ENCODE results near the gene CNNM3. TPM values are rescaled to one million over a fixed set of nuclear protein-coding genes. Genes with fewer than 3 reads are reported as not detected.

The CNNM3 gene
- total RNA-seq (2021; ENCODE audit: unreplicated experiment): 34.0 TPM
- polyA plus RNA-seq (2012; ENCODE audit: insufficient read length): 27.5 TPM
- Bru-seq, nascent RNA: percentile 71 among the genes with signal in this experiment
- BruChase-seq, experiment 1, labeled RNA remaining after a 2-hour chase: percentile 76 among the genes with signal in this experiment
- percentile 83 among the genes with signal in this experiment for BruChase-seq, experiment 2, labeled RNA remaining after a 6-hour chase
- long read RNA-seq, transcript CNNM3-201 (8 exons, 3,447 nt): major isoform, 66 of 84 reads
- long read RNA-seq, partial matches to known transcripts: 3 of 84 reads
- long read RNA-seq, other reads (novel, unspliced or antisense): 14 of 84 reads

DNA sequence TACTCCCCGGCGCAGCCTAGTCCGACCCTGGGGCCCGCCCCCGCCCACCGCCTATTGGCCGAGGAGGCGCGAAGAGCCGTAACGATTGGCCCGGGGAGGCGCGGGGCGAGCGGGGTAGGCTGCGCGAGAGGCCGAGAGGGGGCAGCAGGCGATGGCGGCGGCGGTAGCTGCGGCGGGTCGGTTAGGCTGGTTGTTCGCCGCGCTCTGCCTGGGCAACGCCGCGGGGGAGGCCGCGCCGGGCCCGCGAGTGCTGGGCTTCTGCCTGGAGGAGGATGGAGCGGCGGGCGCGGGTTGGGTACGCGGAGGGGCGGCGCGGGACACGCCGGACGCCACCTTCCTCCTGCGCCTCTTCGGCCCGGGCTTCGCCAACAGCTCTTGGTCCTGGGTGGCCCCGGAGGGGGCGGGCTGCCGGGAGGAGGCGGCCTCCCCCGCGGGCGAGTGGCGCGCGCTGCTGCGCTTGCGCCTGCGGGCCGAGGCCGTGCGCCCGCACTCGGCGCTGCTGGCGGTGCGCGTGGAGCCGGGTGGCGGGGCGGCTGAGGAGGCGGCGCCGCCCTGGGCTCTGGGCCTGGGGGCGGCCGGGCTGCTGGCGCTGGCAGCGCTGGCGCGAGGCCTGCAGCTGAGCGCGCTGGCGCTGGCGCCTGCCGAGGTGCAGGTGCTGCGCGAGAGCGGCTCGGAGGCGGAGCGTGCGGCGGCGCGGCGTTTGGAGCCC is at the start of gene CNNM3:
Gene CNNM3, plus strand, starts transcription at position 142 of the 709 bp plus-strand sequence. Its CDS starts 10 bp downstream, at position 152.
- no TSS peak for BruUV-seq (replicated peaks)
- Histone ChIP-seq H3K9me3 (ENCODE audit: control insufficient read depth, insufficient read depth, low read depth, low read length) (no peaks in the 10 kb centered on the region), H3K4me3 (ENCODE audit: low read depth in 2 of 2, low read length in 2 of 2) (peak within 1 kb of the TSS; percentile 71 to 75), H3K4me1 (ENCODE audit: control insufficient read depth, insufficient read depth, low read length) (peaks cover 34% of the 10 kb centered on the region), H3K27me3 (ENCODE audit: control insufficient read depth, insufficient read depth, low read length) (no peaks in the 10 kb centered on the region), H3K27ac (ENCODE audit: low read length) (peak within 1 kb of the TSS; percentile 85), H3K36me3 (ENCODE audit: control insufficient read depth, insufficient read depth, low read length) (no peaks in the 10 kb centered on the region; the same call in 1 of the 2 replicates)
- peak; percentile 95 for ATAC-seq
- CTCF ChIA-PET: interaction anchor here (0.6 kb wide), 1 partner anchor 207 kb away, joined by 3 read pairs; no protein-coding TSS in a partner anchor
- in situ Hi-C loops (cut with HindIII; ENCODE audit: low pct_unique_long_range_greater_than_20kb, low sequenced_read_pairs): no loop called here
- POLR2A ChIA-PET: no interaction called here
- intact Hi-C loops (cut with micrococcal nuclease; ENCODE audit: unreplicated experiment): no loop called here
- peak; percentile 46 for DNase-seq (ENCODE audit: low read depth, low spot score)
- TF ChIP-seq SIN3A (IDR thresholded peaks at IDR 0.05; ENCODE audit: borderline replicate concordance, insufficient read depth, low read depth, low read length) (peak; percentile 63; the same call in 1 of the 2 replicates), POLR2AphosphoS5 (IDR thresholded peaks at IDR 0.05; ENCODE audit: low read depth, low read length) (peak; percentile 66; the same call in 1 of the 2 replicates), TCF7L2 (IDR thresholded peaks at IDR 0.05; ENCODE audit: low read depth, low read length) (no peak)
- TF ChIP-seq, protein P1, sequence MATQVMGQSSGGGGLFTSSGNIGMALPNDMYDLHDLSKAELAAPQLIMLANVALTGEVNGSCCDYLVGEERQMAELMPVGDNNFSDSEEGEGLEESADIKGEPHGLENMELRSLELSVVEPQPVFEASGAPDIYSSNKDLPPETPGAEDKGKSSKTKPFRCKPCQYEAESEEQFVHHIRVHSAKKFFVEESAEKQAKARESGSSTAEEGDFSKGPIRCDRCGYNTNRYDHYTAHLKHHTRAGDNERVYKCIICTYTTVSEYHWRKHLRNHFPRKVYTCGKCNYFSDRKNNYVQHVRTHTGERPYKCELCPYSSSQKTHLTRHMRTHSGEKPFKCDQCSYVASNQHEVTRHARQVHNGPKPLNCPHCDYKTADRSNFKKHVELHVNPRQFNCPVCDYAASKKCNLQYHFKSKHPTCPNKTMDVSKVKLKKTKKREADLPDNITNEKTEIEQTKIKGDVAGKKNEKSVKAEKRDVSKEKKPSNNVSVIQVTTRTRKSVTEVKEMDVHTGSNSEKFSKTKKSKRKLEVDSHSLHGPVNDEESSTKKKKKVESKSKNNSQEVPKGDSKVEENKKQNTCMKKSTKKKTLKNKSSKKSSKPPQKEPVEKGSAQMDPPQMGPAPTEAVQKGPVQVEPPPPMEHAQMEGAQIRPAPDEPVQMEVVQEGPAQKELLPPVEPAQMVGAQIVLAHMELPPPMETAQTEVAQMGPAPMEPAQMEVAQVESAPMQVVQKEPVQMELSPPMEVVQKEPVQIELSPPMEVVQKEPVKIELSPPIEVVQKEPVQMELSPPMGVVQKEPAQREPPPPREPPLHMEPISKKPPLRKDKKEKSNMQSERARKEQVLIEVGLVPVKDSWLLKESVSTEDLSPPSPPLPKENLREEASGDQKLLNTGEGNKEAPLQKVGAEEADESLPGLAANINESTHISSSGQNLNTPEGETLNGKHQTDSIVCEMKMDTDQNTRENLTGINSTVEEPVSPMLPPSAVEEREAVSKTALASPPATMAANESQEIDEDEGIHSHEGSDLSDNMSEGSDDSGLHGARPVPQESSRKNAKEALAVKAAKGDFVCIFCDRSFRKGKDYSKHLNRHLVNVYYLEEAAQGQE (IDR thresholded peaks at IDR 0.05; ENCODE audit: insufficient read depth in 1 of 2, low read depth in 2 of 2, low read length in 1 of 2): 0 out of 4 replicates have a peak, but pooled peaks of 1 of the 2 experiments have one; percentile 17
- TF ChIP-seq, protein P2, sequence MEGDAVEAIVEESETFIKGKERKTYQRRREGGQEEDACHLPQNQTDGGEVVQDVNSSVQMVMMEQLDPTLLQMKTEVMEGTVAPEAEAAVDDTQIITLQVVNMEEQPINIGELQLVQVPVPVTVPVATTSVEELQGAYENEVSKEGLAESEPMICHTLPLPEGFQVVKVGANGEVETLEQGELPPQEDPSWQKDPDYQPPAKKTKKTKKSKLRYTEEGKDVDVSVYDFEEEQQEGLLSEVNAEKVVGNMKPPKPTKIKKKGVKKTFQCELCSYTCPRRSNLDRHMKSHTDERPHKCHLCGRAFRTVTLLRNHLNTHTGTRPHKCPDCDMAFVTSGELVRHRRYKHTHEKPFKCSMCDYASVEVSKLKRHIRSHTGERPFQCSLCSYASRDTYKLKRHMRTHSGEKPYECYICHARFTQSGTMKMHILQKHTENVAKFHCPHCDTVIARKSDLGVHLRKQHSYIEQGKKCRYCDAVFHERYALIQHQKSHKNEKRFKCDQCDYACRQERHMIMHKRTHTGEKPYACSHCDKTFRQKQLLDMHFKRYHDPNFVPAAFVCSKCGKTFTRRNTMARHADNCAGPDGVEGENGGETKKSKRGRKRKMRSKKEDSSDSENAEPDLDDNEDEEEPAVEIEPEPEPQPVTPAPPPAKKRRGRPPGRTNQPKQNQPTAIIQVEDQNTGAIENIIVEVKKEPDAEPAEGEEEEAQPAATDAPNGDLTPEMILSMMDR (IDR thresholded peaks at IDR 0.05): peak; percentile 67; the same call in 1 of the 2 replicates

DNA sequence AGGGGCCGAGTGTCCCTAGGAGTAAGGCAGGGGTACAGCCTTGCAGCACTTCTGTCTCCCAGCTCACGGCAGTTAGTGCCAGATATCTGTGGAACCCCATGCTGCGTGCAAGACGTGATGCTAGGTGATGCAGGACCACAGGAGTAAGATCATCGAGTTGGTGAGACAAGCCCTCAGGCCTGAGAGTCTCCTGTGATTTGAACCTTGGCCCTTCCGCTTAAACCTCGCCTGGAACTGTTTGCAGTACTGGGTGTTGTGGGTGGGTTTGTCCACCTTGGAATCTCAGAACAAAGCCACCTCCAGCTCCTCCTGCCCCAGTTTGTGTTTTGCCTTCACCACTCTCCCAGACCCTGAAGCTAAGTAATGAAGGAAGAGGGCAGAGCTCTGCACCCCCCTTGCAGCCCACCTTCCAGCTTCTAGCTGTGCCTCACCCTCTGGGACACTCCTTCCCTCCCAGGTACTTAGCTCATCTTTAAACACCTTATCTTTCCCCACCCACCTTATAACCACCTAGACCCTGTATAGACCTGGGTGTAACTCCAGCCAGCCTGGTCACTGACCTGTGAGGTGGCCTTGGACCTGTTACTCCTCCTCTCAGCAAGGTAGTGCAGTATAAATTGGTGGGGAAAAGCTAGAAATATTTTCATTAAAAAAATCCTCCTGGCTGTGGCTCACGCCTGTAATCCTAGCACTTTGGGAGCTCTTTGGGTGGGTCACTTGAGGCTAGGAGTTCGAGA is 48.8 kb upstream of the CNNM3 start:
- Histone ChIP-seq H3K4me1 (ENCODE audit: control insufficient read depth, insufficient read depth, low read length) (peaks cover 50% of the 10 kb centered on the region), H3K9me3 (ENCODE audit: control insufficient read depth, insufficient read depth, low read depth, low read length) (no peaks in the 10 kb centered on the region), H3K27ac (ENCODE audit: low read length) (no peak overlapping the region), H3K4me3 (ENCODE audit: low read depth in 2 of 2, low read length in 2 of 2) (no peak overlapping the region), H3K27me3 (ENCODE audit: control insufficient read depth, insufficient read depth, low read length) (no peaks in the 10 kb centered on the region), H3K36me3 (ENCODE audit: control insufficient read depth, insufficient read depth, low read length) (no peaks in the 10 kb centered on the region)
- ChIA-PET CTCF (no interaction called here), POLR2A (no interaction called here)
- ATAC-seq: no peak
- no TSS peak for BruUV-seq (replicated peaks)
- no peak for TF ChIP-seq POLR2AphosphoS5 (IDR thresholded peaks at IDR 0.05; ENCODE audit: low read depth, low read length)
- TF ChIP-seq, protein P1 (IDR thresholded peaks at IDR 0.05; ENCODE audit: insufficient read depth in 1 of 2, low read depth in 2 of 2, low read length in 1 of 2): no peak
- TF ChIP-seq TCF7L2 (IDR thresholded peaks at IDR 0.05; ENCODE audit: low read depth, low read length): no peak
- no peak for TF ChIP-seq SIN3A (IDR thresholded peaks at IDR 0.05; ENCODE audit: borderline replicate concordance, insufficient read depth, low read depth, low read length)
- TF ChIP-seq, protein P2 (IDR thresholded peaks at IDR 0.05): no peak
- DNase-seq (ENCODE audit: low read depth, low spot score): no peak
- in situ Hi-C loops (cut with HindIII; ENCODE audit: low pct_unique_long_range_greater_than_20kb, low sequenced_read_pairs) (no loop called here), intact Hi-C loops (cut with micrococcal nuclease; ENCODE audit: unreplicated experiment) (no loop called here)
